ENCODE results near the gene BCL2L12. TPM values are rescaled to one million over a fixed set of nuclear protein-coding genes. Genes with fewer than 3 reads are reported as not detected.

Gene BCL2L12
- total RNA-seq (2021; ENCODE audit: unreplicated experiment) (93.9 TPM), Bru-seq, nascent RNA (percentile 72 among the genes with signal in this experiment), BruChase-seq, experiment 1, labeled RNA remaining after a 6-hour chase (percentile 84 among the genes with signal in this experiment), BruChase-seq, experiment 2, labeled RNA remaining after a 2-hour chase (percentile 83 among the genes with signal in this experiment)
- polyA plus RNA-seq (2012) = 71.6 and 83.5 TPM in 2 replicates
- long read RNA-seq, transcript BCL2L12-212 (7 exons, 1,854 nt) = major isoform, 36 of 61 reads
- long read RNA-seq, partial matches to known transcripts = 10 of 61 reads
- long read RNA-seq, other reads (novel, unspliced or antisense) = 10 of 61 reads

DNA sequence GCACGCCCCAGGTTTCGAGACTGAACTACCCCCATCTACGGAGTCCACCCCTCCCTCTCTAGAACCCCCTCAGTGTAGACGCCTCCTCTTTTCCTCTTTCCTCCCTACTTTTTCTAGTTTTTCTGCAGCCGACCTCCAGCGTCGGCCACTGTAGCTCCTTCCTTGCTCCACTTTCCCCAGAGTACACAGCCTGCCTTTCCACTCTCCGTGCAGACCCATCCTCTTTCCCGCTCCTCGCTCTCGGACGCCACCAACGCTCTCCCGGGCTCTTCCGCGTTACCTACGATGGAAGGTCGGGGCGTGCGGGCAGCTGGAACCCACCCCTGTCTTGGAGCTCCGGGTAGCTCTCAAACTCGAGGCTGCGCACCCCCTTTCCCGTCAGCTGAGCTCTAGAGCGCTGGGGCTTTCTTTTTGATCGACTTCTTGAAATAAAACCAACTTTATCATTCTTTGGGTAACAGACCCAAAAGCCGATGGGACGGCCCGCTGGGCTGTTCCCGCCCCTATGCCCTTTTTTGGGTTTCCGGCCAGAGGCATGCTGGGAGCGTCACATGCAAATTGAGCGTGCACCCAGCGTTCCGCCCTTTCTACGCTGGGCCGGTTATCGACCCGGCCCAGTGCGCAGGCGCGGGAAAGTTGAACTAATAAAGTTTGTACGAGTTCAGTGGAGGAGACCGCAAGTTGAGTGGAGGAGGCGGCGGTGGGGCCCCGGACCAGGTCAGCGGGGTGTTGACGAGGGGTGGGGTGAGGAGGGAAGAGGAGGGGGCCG lies at the start of gene BCL2L12, which contains the start of gene IRF3:
Gene BCL2L12 (plus strand): TSS at position 583 of the 769 bp plus-strand sequence. CDS start 760 bp downstream, outside the sequence.
Gene IRF3 (minus strand): TSS at position 507 of the 769 bp plus-strand sequence. CDS start 1,019 bp downstream, outside the sequence.
- peaks cover 59% of the 10 kb centered on the region for H3K79me2 ChIP-seq (ENCODE audit: insufficient read depth, low read length)
- H3K9me3 ChIP-seq (ENCODE audit: control insufficient read depth in 1 of 2, insufficient read depth in 1 of 2, low read depth in 1 of 2, low read length in 2 of 2) = no peaks in the 10 kb centered on the region
- H3K9me2 ChIP-seq (ENCODE audit: insufficient read depth) = no peaks in the 10 kb centered on the region
- DNase-seq (ENCODE audit: low read depth, low spot score) (peak; percentile 88), ATAC-seq (peak; percentile 75)
- ChIA-PET CTCF (interaction anchor here (2.0 to 2.2 kb wide), 2 partner anchors 11 to 95 kb away, joined by 6 read pairs; partner anchors contain the start of gene PRMT1), POLR2A (interaction anchor here (1.1 to 2.9 kb wide), 6 partner anchors 9 to 187 kb away, joined by 3 to 53 read pairs (median 10); partner anchors contain the start of genes PRMT1, RRAS and SCAF1), RAD21 (ENCODE audit: low non-redundant PET in 1 of 2, low total read pairs in 2 of 2, uncharacterized antibody in 2 of 2, unreplicated experiment in 2 of 2) (no interaction called here)
- no peaks in the 10 kb centered on the region for H4K20me1 ChIP-seq (ENCODE audit: insufficient read depth)
- intact Hi-C loops (cut with micrococcal nuclease) = no loop called here
- peak within 1 kb of the TSS; percentile 95 for H3K27ac ChIP-seq (ENCODE audit: low read depth, low read length)
- peaks cover 4 to 37% of the 10 kb centered on the region in 2 experiments; a peak in 3 of 4 replicates for H3K36me3 ChIP-seq (ENCODE audit: control insufficient read depth in 1 of 2, insufficient read depth in 2 of 2, low read length in 2 of 2)
- no peak within 1 kb of the TSS for H2AFZ ChIP-seq (ENCODE audit: low read depth, low read length, poor library complexity, severe bottlenecking)
- BruUV-seq (replicated peaks) = TSS peak; percentile 63
- peak within 1 kb of the TSS; percentile 90 to 95 for H3K4me3 ChIP-seq (replicated peaks in 1 of 2; ENCODE audit: low read depth in 1 of 2, low read length in 2 of 2)
- peaks cover 6 to 30% of the 10 kb centered on the region in 2 experiments; a peak in 3 of 4 replicates for H3K4me1 ChIP-seq (ENCODE audit: control insufficient read depth in 1 of 2, insufficient read depth in 2 of 2, low read length in 2 of 2)
- peak within 1 kb of the TSS; percentile 78 for H3K4me2 ChIP-seq (ENCODE audit: low read length)
- H3K9ac ChIP-seq (ENCODE audit: low read length) = peak within 1 kb of the TSS; percentile 91
- TF ChIP-seq ATF3 (IDR thresholded peaks at IDR 0.05) (no peak), POLR2AphosphoS5 (IDR thresholded peaks at IDR 0.05; ENCODE audit: low read depth, low read length) (peak; percentile 40; the same call in 1 of the 2 replicates), RAD21 (IDR thresholded peaks at IDR 0.05; ENCODE audit: low read depth) (no peak), YY1 (IDR thresholded peaks at IDR 0.05; ENCODE audit: extremely low read depth, insufficient replicate concordance, low read depth, low read length) (peak; percentile 19), SIN3A (IDR thresholded peaks at IDR 0.05; ENCODE audit: low read depth) (peak; percentile 77), SRF (IDR thresholded peaks at IDR 0.05; ENCODE audit: low read depth) (peak; percentile 100)
- no peaks in the 10 kb centered on the region for H3K27me3 ChIP-seq (ENCODE audit: insufficient read depth, low read length)
